HG02623 (cell line): ENCODE measurements around the gene CXCR6.
A peak's percentile ranks its signal among the peaks of the same experiment; 100 is the strongest.

Source experiments
- ATAC-seq: cut with Tn5 transposase; IDR thresholded peaks from one replicate; pipeline ENCODE4 v1.9.1; 2021; ENCODE audit warnings: moderate library complexity; ENCODE audit not compliant: unreplicated experiment

Gene CXCR6

GRCh38 chr3:45946875-45947274 is 3.6 kb downstream of the CXCR6 start:
- ATAC-seq = no peak

DNA sequence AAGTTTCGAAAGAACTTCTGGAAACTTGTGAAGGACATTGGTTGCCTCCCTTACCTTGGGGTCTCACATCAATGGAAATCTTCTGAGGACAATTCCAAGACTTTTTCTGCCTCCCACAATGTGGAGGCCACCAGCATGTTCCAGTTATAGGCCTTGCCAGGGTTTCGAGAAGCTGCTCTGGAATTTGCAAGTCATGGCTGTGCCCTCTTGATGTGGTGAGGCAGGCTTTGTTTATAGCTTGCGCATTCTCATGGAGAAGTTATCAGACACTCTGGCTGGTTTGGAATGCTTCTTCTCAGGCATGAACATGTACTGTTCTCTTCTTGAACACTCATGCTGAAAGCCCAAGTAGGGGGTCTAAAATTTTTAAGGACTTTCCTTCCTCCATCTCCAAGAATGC is 4.1 kb downstream of the CXCR6 start:
- no peak for ATAC-seq

GRCh38 chr3:45948311-45948781 is 5.1 kb downstream of the CXCR6 start:
- no peak for ATAC-seq

- ATAC-seq = no peak
Measured at GRCh38 chr3:45948881-45949280, 5.6 kb downstream of the CXCR6 start.

DNA sequence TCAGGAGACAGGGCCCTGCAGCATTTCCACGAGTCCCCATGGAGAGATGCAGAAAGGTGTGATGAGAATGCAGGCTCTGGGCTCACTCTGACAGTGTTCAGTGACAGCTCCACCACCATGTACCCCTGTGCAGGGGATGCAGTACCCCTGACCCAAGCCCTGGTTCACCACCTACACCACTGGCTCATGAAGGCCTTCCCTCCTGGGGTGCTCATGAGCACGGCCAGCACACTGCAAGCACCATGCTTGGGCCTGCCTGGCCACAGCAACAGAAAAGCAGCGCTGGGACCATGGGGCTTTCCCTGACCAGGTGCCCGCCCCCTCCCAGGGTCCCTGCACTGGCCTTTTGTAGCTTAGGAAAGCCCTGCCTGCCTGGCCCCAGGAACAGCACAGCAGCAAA is 6.2 kb downstream of the CXCR6 start:
- ATAC-seq = no peak

DNA sequence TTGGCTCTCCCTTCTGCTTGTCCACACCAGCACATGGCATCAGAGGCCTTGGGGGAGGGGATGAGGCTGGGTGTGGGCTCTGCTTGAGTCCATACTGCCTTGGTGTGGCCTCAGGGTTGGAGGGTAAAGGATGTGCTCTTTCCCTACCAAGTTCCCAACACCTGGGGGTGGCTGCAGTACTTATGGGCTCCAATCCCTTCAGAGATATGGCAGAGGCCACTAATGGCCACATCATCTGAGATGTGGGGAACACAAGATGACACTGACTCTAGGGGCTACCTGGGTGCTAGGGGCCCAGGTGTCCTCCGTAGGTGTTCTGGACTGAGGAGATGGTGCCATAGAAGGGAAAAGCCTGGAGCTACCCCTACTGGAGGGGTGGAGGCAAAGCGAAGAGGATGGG is 6.9 kb downstream of the CXCR6 start:
- ATAC-seq = no peak

DNA sequence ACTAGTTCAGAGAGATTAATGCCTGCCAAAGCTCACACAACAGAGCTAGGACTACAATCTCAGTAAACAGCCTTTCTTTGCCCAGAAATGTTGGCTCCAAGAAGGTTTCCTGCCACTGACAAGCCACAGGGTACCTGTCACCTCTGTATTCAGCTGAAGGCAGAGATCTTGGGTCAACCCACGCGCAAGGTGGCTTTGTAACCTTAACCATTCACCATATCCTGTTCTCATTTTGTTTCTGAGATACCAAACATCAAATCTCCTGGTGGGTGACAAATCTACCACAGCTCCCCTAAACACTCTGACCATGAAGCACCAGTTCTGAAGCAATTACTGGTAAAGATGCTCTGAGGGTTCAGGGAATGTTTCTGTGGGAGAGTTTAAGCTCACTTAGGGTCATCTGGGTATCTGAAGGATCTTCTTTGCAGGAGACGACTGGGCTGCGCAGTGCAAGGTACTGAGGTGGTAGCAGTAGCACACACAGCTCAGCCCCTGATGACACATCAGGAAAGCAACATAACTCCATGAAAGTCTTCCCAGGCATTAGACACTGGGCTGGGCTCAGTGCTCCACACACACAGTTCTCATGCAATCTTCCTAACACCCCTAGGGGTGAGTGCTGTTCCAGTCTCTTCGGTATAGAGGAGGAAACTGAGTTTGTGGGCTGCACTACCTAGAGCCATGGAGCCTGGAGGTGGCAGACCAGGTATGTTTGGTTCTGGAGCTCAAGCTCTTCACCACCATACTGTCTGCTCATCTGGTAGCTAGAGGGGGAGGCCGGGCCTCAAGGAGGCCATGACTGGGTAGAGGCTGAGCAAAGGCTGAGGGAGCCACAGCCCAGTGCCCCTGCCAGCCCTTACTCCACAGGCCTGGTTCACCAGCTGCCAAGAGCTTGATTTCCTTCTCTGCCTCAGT is 7.7 kb downstream of the CXCR6 start:
- no peak for ATAC-seq

DNA sequence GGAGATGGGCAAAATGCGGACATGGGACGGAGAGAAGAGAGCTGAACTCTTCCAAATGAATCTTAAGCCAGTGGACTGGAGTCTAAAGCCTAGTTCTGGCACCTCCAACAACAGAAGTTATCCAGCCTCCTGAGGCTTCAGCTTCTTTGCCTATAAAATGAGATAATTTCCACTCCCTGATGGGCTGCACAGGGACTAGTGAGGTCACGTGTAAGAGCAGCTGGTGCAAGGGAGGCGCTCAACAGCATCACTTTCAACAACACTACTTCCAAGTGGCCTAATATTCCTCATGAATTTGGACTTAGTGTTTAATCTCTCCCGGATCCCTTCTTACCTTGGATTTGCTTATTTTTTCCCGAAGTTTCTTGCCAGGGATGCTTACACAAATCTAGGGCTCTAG is 8.7 kb downstream of the CXCR6 start:
- no peak for ATAC-seq

DNA sequence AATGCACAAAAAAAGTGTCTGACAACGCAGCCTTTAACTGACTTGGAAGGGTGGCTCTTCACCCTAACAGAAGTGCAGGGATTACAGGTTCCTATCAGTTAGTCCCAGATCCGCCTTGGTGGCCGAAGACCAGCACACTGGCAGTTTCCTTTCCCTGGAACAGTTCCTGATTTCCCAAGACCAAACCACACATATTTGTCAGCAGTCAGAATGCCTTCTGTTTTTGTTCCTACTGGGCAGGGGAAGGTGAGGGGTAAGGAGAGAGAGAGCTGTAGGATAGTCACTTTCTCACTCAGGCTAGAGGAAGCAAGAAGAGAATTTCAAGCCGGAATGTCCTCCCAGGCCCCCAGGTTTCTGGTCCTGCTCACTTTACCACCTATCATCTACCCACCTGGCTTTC is 9.2 kb downstream of the CXCR6 start:
- ATAC-seq = no peak

GRCh38 chr3:45953536-45953935 is 10.3 kb downstream of the CXCR6 start:
- no peak for ATAC-seq

GRCh38 chr3:45954306-45954705 is 11.0 kb downstream of the CXCR6 start:
- no peak for ATAC-seq

- ATAC-seq = no peak
Measured at GRCh38 chr3:45955017-45955647, 11.9 kb downstream of the CXCR6 start.

DNA sequence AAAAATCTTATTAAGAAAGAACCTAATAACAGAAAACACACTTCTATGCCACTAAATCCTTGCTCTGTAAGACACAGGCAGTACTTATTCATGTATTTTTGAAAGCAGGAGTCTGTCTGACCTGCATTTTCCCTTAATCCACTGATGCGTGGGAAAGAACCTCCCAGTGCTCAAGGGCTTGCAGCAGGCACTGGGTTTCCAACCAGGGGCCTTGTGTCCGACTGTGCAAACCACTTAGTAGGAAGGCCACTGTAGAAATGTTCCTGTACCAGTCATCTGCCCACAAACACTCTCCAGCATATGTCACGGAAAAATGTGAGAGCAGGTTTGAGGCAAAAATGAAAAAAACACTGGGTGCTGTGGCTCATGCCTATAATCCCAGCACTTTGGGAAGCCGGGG is 12.4 kb downstream of the CXCR6 start:
- no peak for ATAC-seq

- ATAC-seq = no peak
Measured at GRCh38 chr3:45957586-45957985, 14.3 kb downstream of the CXCR6 start.

GRCh38 chr3:45958321-45958791 is 15.1 kb downstream of the CXCR6 start:
- no peak for ATAC-seq

DNA sequence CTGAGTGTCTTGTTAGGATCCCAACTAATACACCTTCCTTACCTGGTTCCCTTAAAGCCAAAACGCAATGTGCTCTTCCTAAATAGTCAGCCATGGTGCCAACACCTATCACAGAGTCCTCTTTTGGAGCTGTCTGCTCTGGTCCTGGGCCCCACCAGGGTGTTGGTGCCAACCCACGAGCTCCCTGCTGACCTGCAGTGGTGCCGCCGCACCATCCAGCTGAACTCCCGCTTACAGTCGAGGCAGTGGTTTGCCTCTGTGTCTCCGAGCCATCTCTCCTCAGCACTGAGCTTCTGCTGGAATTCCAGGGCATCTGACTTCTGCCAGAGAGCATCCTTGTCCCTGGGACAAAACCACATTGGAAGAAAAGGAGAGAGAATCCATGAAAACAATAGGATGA is 15.9 kb downstream of the CXCR6 start:
- no peak for ATAC-seq

GRCh38 chr3:45960289-45960688 is 17.0 kb downstream of the CXCR6 start:
- ATAC-seq = no peak

GRCh38 chr3:45962033-45962432 is 18.8 kb downstream of the CXCR6 start:
- ATAC-seq = peak; percentile 81

- ATAC-seq = no peak
Measured at GRCh38 chr3:45964139-45964538, 20.9 kb downstream of the CXCR6 start.

DNA sequence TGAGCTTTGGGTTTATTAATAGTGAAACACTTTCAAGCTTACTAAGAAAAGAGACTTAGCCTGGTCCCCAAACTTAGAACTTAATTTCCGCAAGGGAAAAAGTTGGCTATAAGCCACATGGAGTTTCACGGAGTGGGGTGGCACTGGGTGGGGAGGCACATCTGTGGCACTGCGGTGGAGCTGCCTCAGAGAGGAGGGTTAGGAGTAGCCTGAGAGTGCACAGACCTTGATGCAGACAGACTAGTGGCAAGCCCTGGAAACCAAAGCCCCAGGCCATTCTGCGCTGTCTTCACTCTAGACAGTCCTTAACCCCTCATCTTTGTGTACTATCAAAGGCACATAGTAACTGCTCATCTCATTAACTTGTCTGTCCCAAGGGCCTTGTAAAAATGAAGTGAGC is 22.0 kb downstream of the CXCR6 start:
- no peak for ATAC-seq

DNA sequence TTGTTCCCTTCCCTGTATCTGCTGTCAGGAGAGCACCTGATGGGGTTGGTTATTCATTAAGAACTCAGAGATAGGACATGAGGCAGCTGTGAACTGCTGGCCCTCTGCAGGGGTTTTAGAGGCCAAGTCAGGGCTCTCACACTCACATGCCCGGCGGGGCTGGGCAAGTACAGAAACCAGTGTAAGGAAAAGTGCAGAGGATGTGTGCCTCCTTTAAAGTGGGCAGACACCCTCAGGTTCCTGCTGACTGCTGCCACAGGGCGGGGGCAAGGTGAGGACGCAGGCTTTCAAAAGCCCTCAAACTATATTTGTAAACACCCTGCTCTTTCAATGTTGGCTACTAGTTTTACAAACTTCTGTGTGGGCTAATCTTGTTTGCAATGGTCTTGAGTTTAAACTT is 22.4 kb downstream of the CXCR6 start:
- no peak for ATAC-seq

GRCh38 chr3:45966371-45966791 is 23.1 kb downstream of the CXCR6 start:
- ATAC-seq = no peak
